HepG2 (cell line): Measurements from ENCODE around the gene SH3GL1. TPM values are rescaled to one million over a fixed set of nuclear protein-coding genes. Genes with fewer than 3 reads are reported as not detected.

Experiments
- ATAC-seq: fragments of 200-7000 bp; cut with Tn5 transposase; 3 replicates; pipeline ENCODE4 v1.9.1; 2020; ENCODE audit warnings: mild to moderate bottlenecking, moderate library complexity
- BruUV-seq: library from RNA; stranded (reverse); fragments of 400-500 nt; replicated peaks from 2 replicates; lab custom pipeline; 2021; lab: Mats Ljungman, UMichigan
- CTCF ChIA-PET: fragments of 300-600 bp; formaldehyde crosslinking; extraction: SDS; loops from one replicate; lab custom pipeline; 2021; ENCODE audit warnings: low total read pairs, inconsistent platforms, low intra/inter-chr PET ratio; lab: Yijun Ruan, JAX
- POLR2A ChIA-PET: fragments of 350-600 bp; sonication (Branson Sonifier 250); formaldehyde crosslinking; loops from one replicate; lab custom pipeline; 2020; ENCODE audit warnings: antibody characterized with exemption, inconsistent platforms; lab: Yijun Ruan, JAX
- DNase-seq: peaks from one replicate; pipeline ENCODE4 v3.0.0-alpha.2; 2015; ENCODE audit warnings: low spot score
- FAIRE-seq: peaks from 3 replicates; lab custom pipeline; 2011; peaks lifted over from hg19 to GRCh38; lab: Jason Lieb, UNC
- H2AFZ ChIP-seq: one replicate; pipeline ENCODE4 v1.6.1; 2011; ENCODE audit warnings: low read length, inconsistent platforms
- H3K27ac ChIP-seq: fragments of 300-600 bp; 3 replicates; pipeline ENCODE4 v1.8.0; 2011; ENCODE audit warnings: mixed run types, mild to moderate bottlenecking, mixed read lengths, low read length, inconsistent platforms; ENCODE audit not compliant: insufficient read depth; ENCODE audit errors: extremely low read length
- H3K27me3 ChIP-seq, 2 experiments: fragments of 200-600 bp in 1 of 2; 2 replicates in 1 of 2; 3 replicates in 1 of 2; pipeline versions ENCODE4 v1.6.0 to v1.8.0; 2011; ENCODE audit warnings: low read length in 2 of 2, mild to moderate bottlenecking in 2 of 2, moderate library complexity in 2 of 2, inconsistent platforms in 1 of 2; ENCODE audit not compliant: insufficient read depth in 2 of 2, control insufficient read depth in 1 of 2
- H3K36me3 ChIP-seq, 2 experiments: fragments of 200-600 bp in 1 of 2; replicated peaks in 1 of 2; 2 replicates in 1 of 2; 3 replicates in 1 of 2; pipeline versions ENCODE4 v1.5.1 to v1.8.0; 2011; ENCODE audit warnings: low read length in 2 of 2, inconsistent platforms in 1 of 2; ENCODE audit not compliant: insufficient read depth in 2 of 2, control insufficient read depth in 1 of 2
- H3K4me1 ChIP-seq: 2 replicates; pipeline ENCODE4 v1.5.1; 2012; ENCODE audit warnings: low read length, inconsistent platforms; ENCODE audit not compliant: insufficient read depth
- H3K4me2 ChIP-seq: 2 replicates; pipeline ENCODE4 v1.6.0; 2011; ENCODE audit warnings: low read depth, low read length, inconsistent platforms
- H3K4me3 ChIP-seq, 3 experiments: fragments of 200-600 bp in 1 of 3; sonication (generic), shearing (Covaris generic) in 1 of 3; replicated peaks in 1 of 3; 2 replicates each; pipeline ENCODE4 v1.5.1; 2011 to 2016; ENCODE audit warnings: low read length in 3 of 3, inconsistent platforms in 2 of 3, low read depth in 2 of 3, mild to moderate bottlenecking in 2 of 3, control low read depth in 1 of 3, mixed read lengths in 1 of 3; ENCODE audit not compliant: insufficient read depth in 1 of 3
- H3K79me2 ChIP-seq: one replicate; pipeline ENCODE4 v1.6.1; 2011; ENCODE audit warnings: low read length, inconsistent platforms; ENCODE audit not compliant: insufficient read depth
- H3K9ac ChIP-seq: 2 replicates; pipeline ENCODE4 v1.6.0; 2011; ENCODE audit warnings: mild to moderate bottlenecking, low read depth, low read length, inconsistent platforms; ENCODE audit not compliant: insufficient read depth
- H3K9me3 ChIP-seq: 2 replicates; pipeline ENCODE4 v1.5.1; 2012; ENCODE audit warnings: mild to moderate bottlenecking, low read length
- H4K20me1 ChIP-seq: 2 replicates; pipeline ENCODE4 v1.6.0; 2011; ENCODE audit warnings: inconsistent platforms, mild to moderate bottlenecking, low read length, moderate library complexity; ENCODE audit not compliant: insufficient read depth
- EEA1 ChIP-seq: sonication (generic); formaldehyde crosslinking; IDR thresholded peaks from 2 replicates; pipeline ENCODE4 v1.5.1; 2020; ENCODE audit warnings: mild to moderate bottlenecking, missing genetic modification reagents, borderline replicate concordance
- EED ChIP-seq: sonication (generic); formaldehyde crosslinking; IDR thresholded peaks from 2 replicates; pipeline ENCODE4 v1.5.0; 2020; ENCODE audit warnings: mild to moderate bottlenecking, missing genetic modification reagents
- ESRRA ChIP-seq: sonication (generic); formaldehyde crosslinking; IDR thresholded peaks from 2 replicates; pipeline ENCODE4 v1.5.1; 2020; ENCODE audit warnings: mild to moderate bottlenecking, low read depth, missing genetic modification reagents
- GATAD1 ChIP-seq: IDR thresholded peaks from 2 replicates; pipeline ENCODE4 v1.6.1; 2016; ENCODE audit warnings: missing genetic modification reagents, missing compliant biosample characterization
- GTF2F1 ChIP-seq: fragments of 150-350 bp; IDR thresholded peaks from 2 replicates; pipeline ENCODE4 v1.6.1; 2014; ENCODE audit warnings: low read length
- HNRNPL ChIP-seq: fragments of 200-400 bp; formaldehyde crosslinking; IDR thresholded peaks from 2 replicates; pipeline ENCODE4 v1.6.1; 2017; ENCODE audit warnings: mild to moderate bottlenecking, low read depth, low read length
- MTF2 ChIP-seq: sonication (generic); formaldehyde crosslinking; IDR thresholded peaks from 2 replicates; pipeline ENCODE4 v1.5.0; 2020; ENCODE audit warnings: missing genetic modification reagents, borderline replicate concordance
- POLR2AphosphoS5 ChIP-seq: IDR thresholded peaks from 2 replicates; pipeline ENCODE4 v1.6.1; 2012; ENCODE audit warnings: low read depth, low read length
- RBFOX2 ChIP-seq: fragments of 200-400 bp; formaldehyde crosslinking; IDR thresholded peaks from 2 replicates; pipeline ENCODE4 v1.6.1; 2017; ENCODE audit warnings: low read depth, mild to moderate bottlenecking, low read length
- RFX3 ChIP-seq: IDR thresholded peaks from 2 replicates; pipeline ENCODE4 v1.6.1; 2016; ENCODE audit warnings: missing biosample characterization, missing genetic modification reagents
- SOX5 ChIP-seq: IDR thresholded peaks from 2 replicates; pipeline ENCODE4 v1.6.1; 2016; ENCODE audit warnings: borderline replicate concordance
- XRCC5 ChIP-seq: fragments of 200-400 bp; formaldehyde crosslinking; optimal IDR thresholded peaks from 2 replicates; pipeline ENCODE3; 2017; ENCODE audit warnings: mild to moderate bottlenecking, low read length
- ZEB1 ChIP-seq: IDR thresholded peaks from 2 replicates; pipeline ENCODE4 v1.6.1; 2012; ENCODE audit warnings: mild to moderate bottlenecking, low read depth, inconsistent platforms; ENCODE audit not compliant: insufficient replicate concordance
- ZMAT3 ChIP-seq: sonication (generic); formaldehyde crosslinking; conservative IDR thresholded peaks from 2 replicates; pipeline ENCODE4 v1.7.0; 2021; ENCODE audit warnings: missing genetic modification reagents
- ZNF781 ChIP-seq: sonication (generic); formaldehyde crosslinking; IDR thresholded peaks from 2 replicates; pipeline ENCODE4 v1.5.1; 2020; ENCODE audit warnings: borderline replicate concordance, mild to moderate bottlenecking, missing genetic modification reagents; ENCODE audit errors: not compliant biosample characterization
- ZNF782 ChIP-seq: sonication (generic); formaldehyde crosslinking; IDR thresholded peaks from 2 replicates; pipeline ENCODE4 v1.4.0; 2020; ENCODE audit warnings: missing genetic modification reagents, mild to moderate bottlenecking, borderline replicate concordance
- WGBS: methylation state at CpG from one replicate; pipeline ENCODE4 v1.1.6; 2017; ENCODE audit warnings: low lambda C conversion rate; 5-methylcytosine and 5-hydroxymethylcytosine counted together
- in situ Hi-C: cut with HindIII; loops from 2 replicates; pipeline ENCODE4 v1.10.0; 2017; ENCODE audit warnings: low pct_unique_long_range_greater_than_20kb; ENCODE audit not compliant: extremely low pct_ligation_motif_present
- intact Hi-C: fragments of 100-400 bp; cut with micrococcal nuclease; formaldehyde crosslinking; loops from one replicate; pipeline ENCODE4 v1.10.0; 2022; ENCODE audit not compliant: unreplicated experiment
- polyA plus RNA-seq, 8 experiments: library from polyadenylated mRNA; depleted of rRNA in 3 of 8; stranded (reverse) in 7 of 8; unstranded in 1 of 8; fragments of >200 nt; fragmentation: Illumina TruSeq in 4 of 8; extraction: Trizol in 4 of 8; gene quantifications; 2 replicates each; pipeline versions ENCODE4 v1.2.1 to v1.2.3, GENCODE V29; 2011 to 2016; ENCODE audit warnings: low read depth in 4 of 8, missing spikeins in 1 of 8, mixed read lengths in 1 of 8; ENCODE audit not compliant: insufficient read depth in 1 of 8
- total RNA-seq, 5 experiments: library from RNA; depleted of rRNA; stranded (reverse); fragments of >200 nt; fragmentation: Illumina TruSeq; extraction: Trizol; gene quantifications; 2 replicates each; pipeline ENCODE4 v1.2.3, GENCODE V29; 2016; ENCODE audit warnings: low read depth in 1 of 5
- TF ChIP-seq, protein P1 (sequence below): sonication (generic); formaldehyde crosslinking; IDR thresholded peaks from 2 replicates; pipeline ENCODE4 v1.9.0; 2021; ENCODE audit warnings: missing genetic modification reagents, borderline replicate concordance
- TF ChIP-seq, protein P2 (sequence below): sonication (generic); formaldehyde crosslinking; IDR thresholded peaks from 2 replicates; pipeline ENCODE4 v1.5.0; 2020; ENCODE audit warnings: missing genetic modification reagents
- TF ChIP-seq, protein P3 (sequence below): sonication (generic); formaldehyde crosslinking; IDR thresholded peaks from 2 replicates; pipeline ENCODE4 v1.5.1; 2020; ENCODE audit warnings: missing genetic modification reagents, mild to moderate bottlenecking, borderline replicate concordance

The SH3GL1 gene
- total and polyA plus RNA-seq, 2 of the 13 experiments (the other 11 are each of a cell fraction or from before 2014, with no cell fraction given) = 33.0 to 45.1 TPM

DNA sequence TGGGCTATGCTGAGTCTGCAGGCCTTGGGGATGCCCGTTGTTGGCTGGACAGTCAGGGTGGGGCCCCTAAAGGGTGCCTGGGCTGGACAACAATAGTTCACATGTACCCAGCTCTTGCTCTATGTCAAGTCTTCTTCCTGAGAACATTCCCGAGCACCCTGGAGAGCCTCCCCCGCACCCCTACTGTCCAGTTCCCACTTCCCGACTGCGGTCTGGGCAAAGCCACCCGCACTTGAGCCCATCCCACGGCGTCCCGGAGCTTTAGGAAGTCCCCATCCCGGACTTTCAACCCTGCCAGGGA lies 58.1 kb downstream of the SH3GL1 start (continued):
- TF ChIP-seq SOX5 (0 out of 2 replicates have a peak, but pooled peaks have one; percentile 54), RFX3 (CRISPR knock-in tag) (0 out of 2 replicates have a peak, but pooled peaks have one; percentile 11), HNRNPL (0 out of 2 replicates have a peak, but pooled peaks have one; percentile 76), GTF2F1 (no peak), EEA1 (CRISPR knock-in tag) (0 out of 2 replicates have a peak, but pooled peaks have one; percentile 32)
- TF ChIP-seq, protein P1, sequence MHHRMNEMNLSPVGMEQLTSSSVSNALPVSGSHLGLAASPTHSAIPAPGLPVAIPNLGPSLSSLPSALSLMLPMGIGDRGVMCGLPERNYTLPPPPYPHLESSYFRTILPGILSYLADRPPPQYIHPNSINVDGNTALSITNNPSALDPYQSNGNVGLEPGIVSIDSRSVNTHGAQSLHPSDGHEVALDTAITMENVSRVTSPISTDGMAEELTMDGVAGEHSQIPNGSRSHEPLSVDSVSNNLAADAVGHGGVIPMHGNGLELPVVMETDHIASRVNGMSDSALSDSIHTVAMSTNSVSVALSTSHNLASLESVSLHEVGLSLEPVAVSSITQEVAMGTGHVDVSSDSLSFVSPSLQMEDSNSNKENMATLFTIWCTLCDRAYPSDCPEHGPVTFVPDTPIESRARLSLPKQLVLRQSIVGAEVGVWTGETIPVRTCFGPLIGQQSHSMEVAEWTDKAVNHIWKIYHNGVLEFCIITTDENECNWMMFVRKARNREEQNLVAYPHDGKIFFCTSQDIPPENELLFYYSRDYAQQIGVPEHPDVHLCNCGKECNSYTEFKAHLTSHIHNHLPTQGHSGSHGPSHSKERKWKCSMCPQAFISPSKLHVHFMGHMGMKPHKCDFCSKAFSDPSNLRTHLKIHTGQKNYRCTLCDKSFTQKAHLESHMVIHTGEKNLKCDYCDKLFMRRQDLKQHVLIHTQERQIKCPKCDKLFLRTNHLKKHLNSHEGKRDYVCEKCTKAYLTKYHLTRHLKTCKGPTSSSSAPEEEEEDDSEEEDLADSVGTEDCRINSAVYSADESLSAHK (CRISPR knock-in tag) = no peak

DNA sequence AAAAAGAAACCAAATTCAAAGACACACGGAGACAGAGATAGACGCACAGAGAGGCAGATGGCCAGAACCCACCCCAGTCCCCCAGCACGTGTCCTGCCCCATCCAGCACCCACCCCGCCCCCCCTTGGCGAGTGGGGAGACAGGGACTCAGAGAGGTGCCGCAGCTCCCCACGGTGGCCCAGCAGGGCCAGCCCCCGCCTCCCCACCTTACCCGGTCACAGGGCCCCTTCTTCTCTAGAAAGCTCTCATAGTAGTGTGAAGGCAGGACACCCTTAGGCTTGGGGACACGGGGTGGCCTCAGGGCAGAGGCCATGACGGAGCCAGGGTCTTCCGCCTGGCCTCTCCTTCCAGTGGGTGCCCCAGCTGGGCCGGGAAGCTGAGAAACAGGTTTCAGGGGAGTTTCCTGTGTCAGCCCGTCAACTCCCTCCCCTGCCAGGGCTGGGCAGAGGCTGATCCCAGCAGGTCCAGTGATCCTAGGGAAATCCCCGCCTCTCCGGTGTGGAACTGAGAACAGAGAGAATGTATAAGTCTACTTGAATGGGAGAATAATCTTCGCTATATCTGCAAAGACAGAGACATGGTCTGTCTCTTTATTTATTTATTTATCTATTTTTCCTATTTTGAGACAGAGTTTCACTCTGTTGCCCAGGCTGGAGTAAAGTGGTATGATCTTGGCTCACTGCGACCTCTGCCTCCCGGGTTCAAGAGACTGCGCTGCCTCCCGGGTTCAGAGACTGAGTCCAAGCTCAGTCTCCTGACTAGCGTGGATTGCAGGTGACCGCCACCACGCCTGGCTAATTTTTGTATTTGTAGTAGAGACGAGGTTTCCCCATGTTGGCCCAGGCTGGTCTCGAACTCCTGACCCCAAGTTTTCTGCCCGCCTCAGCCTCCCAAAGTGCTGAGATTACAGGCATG lies 61.6 kb downstream of the SH3GL1 start, which contains the start of gene STAP2:
Gene STAP2, minus strand, starts transcription at position 387 of the 915 bp plus-strand sequence. Its CDS starts 74 bp downstream, at position 313.
- Histone ChIP-seq H3K4me2 (peak within 1 kb of the TSS; percentile 96), H3K27me3 (no peaks in the 10 kb centered on the region; a peak in 1 of 5 replicates), H3K79me2 (no peaks in the 10 kb centered on the region), H3K4me1 (peaks cover 52% of the 10 kb centered on the region), H3K27ac (peak within 1 kb of the TSS; percentile 96), H3K36me3 (no peaks in the 10 kb centered on the region), H2AFZ (peak within 1 kb of the TSS; percentile 92), H3K9ac (peak within 1 kb of the TSS; percentile 84), H4K20me1 (no peaks in the 10 kb centered on the region), H3K9me3 (no peaks in the 10 kb centered on the region), H3K4me3 (peak within 1 kb of the TSS; percentile 71 to 86 (median 86))
- intact Hi-C loops (no loop called here), in situ Hi-C loops (no loop called here)
- ATAC-seq = peak; percentile 7
- FAIRE-seq = peak; percentile 68
- CTCF ChIA-PET = no interaction called here
- BruUV-seq = TSS peak; percentile 60
- WGBS = 4% methylated on average over 16 of the region's 27 CpGs
- POLR2A ChIA-PET = interaction anchor here (1.0 to 3.1 kb wide), 8 partner anchors 11 to 72 kb away, joined by 3 to 16 read pairs (median 4); no protein-coding TSS in a partner anchor
- peak; percentile 44 for DNase-seq
- TF ChIP-seq XRCC5 (peak; percentile 39), ESRRA (CRISPR knock-in tag) (no peak), ZNF782 (CRISPR knock-in tag) (0 out of 2 replicates have a peak, but pooled peaks have one; percentile 39), ZMAT3 (CRISPR knock-in tag) (0 out of 2 replicates have a peak, but pooled peaks have one; percentile 42), GATAD1 (CRISPR knock-in tag) (no peak), MTF2 (peak; percentile 19; the same call in 1 of the 2 replicates), ZEB1 (peak; percentile 40), EED (no peak), RBFOX2 (0 out of 2 replicates have a peak, but pooled peaks have one; percentile 44), ZNF781 (CRISPR knock-in tag) (no peak), POLR2AphosphoS5 (0 out of 2 replicates have a peak, but pooled peaks have one; percentile 21)
- TF ChIP-seq, protein P2, sequence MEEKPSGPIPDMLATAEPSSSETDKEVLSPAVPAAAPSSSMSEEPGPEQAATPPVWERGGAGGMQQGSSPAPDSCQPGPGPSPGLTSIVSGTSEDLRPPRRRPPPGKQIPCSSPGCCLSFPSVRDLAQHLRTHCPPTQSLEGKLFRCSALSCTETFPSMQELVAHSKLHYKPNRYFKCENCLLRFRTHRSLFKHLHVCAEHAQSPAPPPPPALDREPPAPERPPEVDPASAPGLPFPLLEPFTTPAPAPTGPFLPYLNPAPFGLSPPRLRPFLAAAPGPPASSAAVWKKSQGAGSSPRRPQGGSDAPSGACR (CRISPR knock-in tag) = peak; percentile 63; the same call in 1 of the 2 replicates
- TF ChIP-seq, protein P3, sequence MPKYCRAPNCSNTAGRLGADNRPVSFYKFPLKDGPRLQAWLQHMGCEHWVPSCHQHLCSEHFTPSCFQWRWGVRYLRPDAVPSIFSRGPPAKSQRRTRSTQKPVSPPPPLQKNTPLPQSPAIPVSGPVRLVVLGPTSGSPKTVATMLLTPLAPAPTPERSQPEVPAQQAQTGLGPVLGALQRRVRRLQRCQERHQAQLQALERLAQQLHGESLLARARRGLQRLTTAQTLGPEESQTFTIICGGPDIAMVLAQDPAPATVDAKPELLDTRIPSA = no peak
